ENCODE data around the gene UBE2J2.
A peak's percentile ranks its signal among the peaks of the same experiment; 100 is the strongest.

Gene UBE2J2

DNA sequence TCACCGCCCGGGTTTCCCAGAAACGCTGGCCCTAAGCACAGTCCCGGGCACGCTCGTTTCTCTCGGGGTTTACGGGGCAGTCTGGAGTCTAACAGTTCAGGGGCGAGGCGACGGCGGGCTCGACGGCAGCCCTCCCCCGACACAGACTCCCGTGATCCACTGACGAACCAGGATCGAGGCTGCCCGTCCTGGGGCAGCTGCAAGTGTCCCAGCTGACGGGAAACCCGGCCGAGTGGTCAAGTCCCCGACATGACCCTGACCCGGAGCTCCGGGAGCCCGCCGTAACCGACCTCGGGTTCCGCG is 494 bp downstream of the UBE2J2 start:
- H3K27me3 ChIP-seq (ENCODE audit: control insufficient read depth, insufficient read depth, low read length) = no peaks in the 10 kb centered on the region; the same call in 1 of the 2 replicates
- no peaks in the 10 kb centered on the region for H3K9me3 ChIP-seq (ENCODE audit: control insufficient read depth, insufficient read depth, low read length)
- peak overlapping the region; percentile 77 for H3K27ac ChIP-seq (ENCODE audit: low read depth, low read length)
- no peaks in the 10 kb centered on the region for H3K4me1 ChIP-seq (ENCODE audit: control insufficient read depth, insufficient read depth, low read length)
- H3K4me3 ChIP-seq (ENCODE audit: low read depth, low read length) = peak overlapping the region; percentile 73
- peaks cover 8% of the 10 kb centered on the region for H3K36me3 ChIP-seq (ENCODE audit: control insufficient read depth, insufficient read depth, low read length)
- H3K9ac ChIP-seq (ENCODE audit: low read depth, low read length) = peak overlapping the region; percentile 85

- Histone ChIP-seq H3K9ac (ENCODE audit: low read depth, low read length) (peak overlapping the region; percentile 85), H3K36me3 (ENCODE audit: control insufficient read depth, insufficient read depth, low read length) (peaks cover 13% of the 10 kb centered on the region), H3K27ac (ENCODE audit: low read depth, low read length) (peak overlapping the region; percentile 77)
Observed at GRCh38 chr1:1272341-1273208, 1.1 kb downstream of the UBE2J2 start.

DNA sequence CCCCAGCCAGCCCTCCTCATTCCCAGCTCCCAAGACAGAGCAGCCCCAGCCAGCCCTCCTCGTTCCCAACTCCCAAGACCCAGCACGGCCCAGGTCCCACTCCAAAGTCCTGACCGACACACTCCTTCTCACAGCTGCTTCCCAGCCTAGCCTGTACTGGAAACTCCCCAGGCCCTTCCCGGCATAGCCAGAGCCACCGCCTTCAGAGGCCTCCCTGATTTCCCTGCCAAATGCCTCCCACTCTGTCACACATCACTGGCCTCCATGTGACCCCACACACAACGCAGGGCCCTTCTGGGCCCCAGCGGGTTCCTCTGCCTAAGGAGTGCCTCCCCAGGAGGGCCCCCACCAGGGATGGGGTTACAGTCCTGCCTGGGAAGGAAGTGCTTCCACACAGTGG is 2.8 kb downstream of the UBE2J2 start:
- peaks cover 24% of the 10 kb centered on the region for H3K36me3 ChIP-seq (ENCODE audit: control insufficient read depth, insufficient read depth, low read length)
- H3K27me3 ChIP-seq (ENCODE audit: control insufficient read depth, insufficient read depth, low read length) = no peaks in the 10 kb centered on the region; the same call in 1 of the 2 replicates
- H3K4me3 ChIP-seq (ENCODE audit: low read depth, low read length) = no peak overlapping the region
- no peak overlapping the region for H3K9ac ChIP-seq (ENCODE audit: low read depth, low read length)
- H3K9me3 ChIP-seq (ENCODE audit: control insufficient read depth, insufficient read depth, low read length) = no peaks in the 10 kb centered on the region
- H3K4me1 ChIP-seq (ENCODE audit: control insufficient read depth, insufficient read depth, low read length) = no peaks in the 10 kb centered on the region
- no peak overlapping the region for H3K27ac ChIP-seq (ENCODE audit: low read depth, low read length)

More at GRCh38 chr1:1272341-1273208, 1.1 kb downstream of the UBE2J2 start:
- Histone ChIP-seq H3K9me3 (ENCODE audit: control insufficient read depth, insufficient read depth, low read length) (no peaks in the 10 kb centered on the region), H3K4me3 (ENCODE audit: low read depth, low read length) (peak overlapping the region; percentile 73), H3K27me3 (ENCODE audit: control insufficient read depth, insufficient read depth, low read length) (no peaks in the 10 kb centered on the region; the same call in 1 of the 2 replicates), H3K4me1 (ENCODE audit: control insufficient read depth, insufficient read depth, low read length) (no peaks in the 10 kb centered on the region)

DNA sequence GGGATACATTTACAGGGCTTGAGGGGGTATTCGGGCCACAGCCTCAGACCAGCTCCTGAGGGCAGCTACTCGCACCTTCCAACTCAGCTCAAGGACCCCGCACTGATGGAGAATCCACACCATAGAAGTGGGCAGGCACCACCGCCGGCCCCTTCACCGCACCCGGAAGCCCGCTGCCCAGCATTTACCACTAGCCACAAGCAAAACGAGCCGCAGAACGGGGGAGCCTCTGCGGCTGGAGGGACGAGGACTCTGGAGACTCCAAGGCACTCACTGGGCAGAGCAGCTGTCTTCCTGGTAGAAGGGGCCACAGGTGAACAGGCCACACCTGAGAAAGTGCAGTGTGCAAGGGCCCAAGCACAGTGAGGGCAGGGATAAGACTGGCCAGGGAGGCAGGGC is 5.4 kb downstream of the UBE2J2 start:
- Histone ChIP-seq H3K27ac (ENCODE audit: low read depth, low read length) (no peak overlapping the region), H3K4me3 (ENCODE audit: low read depth, low read length) (no peak overlapping the region), H3K4me1 (ENCODE audit: control insufficient read depth, insufficient read depth, low read length) (no peaks in the 10 kb centered on the region), H3K9ac (ENCODE audit: low read depth, low read length) (no peak overlapping the region), H3K36me3 (ENCODE audit: control insufficient read depth, insufficient read depth, low read length) (peaks cover 48% of the 10 kb centered on the region), H3K9me3 (ENCODE audit: control insufficient read depth, insufficient read depth, low read length) (no peaks in the 10 kb centered on the region), H3K27me3 (ENCODE audit: control insufficient read depth, insufficient read depth, low read length) (no peaks in the 10 kb centered on the region)

GRCh38 chr1:1267488-1268283 is 6.0 kb downstream of the UBE2J2 start:
- peaks cover 54% of the 10 kb centered on the region for H3K36me3 ChIP-seq (ENCODE audit: control insufficient read depth, insufficient read depth, low read length)
- no peak overlapping the region for H3K27ac ChIP-seq (ENCODE audit: low read depth, low read length)
- no peaks in the 10 kb centered on the region for H3K9me3 ChIP-seq (ENCODE audit: control insufficient read depth, insufficient read depth, low read length)

DNA sequence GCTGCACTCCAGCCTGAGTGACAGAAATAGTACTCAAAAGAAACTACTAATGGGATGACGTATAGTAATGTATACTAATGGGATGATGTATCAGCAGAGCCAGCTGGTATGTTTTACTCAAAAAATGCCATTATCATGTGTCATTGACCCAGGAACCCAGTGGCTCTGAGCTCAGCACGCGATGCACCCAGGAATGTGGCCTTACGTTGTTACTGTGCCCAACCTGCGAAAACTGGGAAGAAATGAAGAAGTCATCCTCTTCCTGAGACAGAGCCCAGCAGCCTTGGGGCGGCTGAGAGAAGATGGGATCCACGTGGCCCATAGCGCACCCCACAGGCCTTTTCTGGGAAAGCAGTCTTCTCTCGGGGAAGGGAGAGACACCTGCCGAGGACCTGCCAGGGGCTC is 8.8 kb downstream of the UBE2J2 start:
- peaks cover 66% of the 10 kb centered on the region for H3K36me3 ChIP-seq (ENCODE audit: control insufficient read depth, insufficient read depth, low read length)
- no peaks in the 10 kb centered on the region for H3K27me3 ChIP-seq (ENCODE audit: control insufficient read depth, insufficient read depth, low read length)
- no peaks in the 10 kb centered on the region for H3K9me3 ChIP-seq (ENCODE audit: control insufficient read depth, insufficient read depth, low read length)
- no peaks in the 10 kb centered on the region for H3K4me1 ChIP-seq (ENCODE audit: control insufficient read depth, insufficient read depth, low read length)
- H3K9ac ChIP-seq (ENCODE audit: low read depth, low read length) = no peak overlapping the region
- H3K27ac ChIP-seq (ENCODE audit: low read depth, low read length) = no peak overlapping the region
- H3K4me3 ChIP-seq (ENCODE audit: low read depth, low read length) = no peak overlapping the region

More at GRCh38 chr1:1267488-1268283, 6.0 kb downstream of the UBE2J2 start:
- Histone ChIP-seq H3K4me3 (ENCODE audit: low read depth, low read length) (no peak overlapping the region), H3K27me3 (ENCODE audit: control insufficient read depth, insufficient read depth, low read length) (no peaks in the 10 kb centered on the region), H3K4me1 (ENCODE audit: control insufficient read depth, insufficient read depth, low read length) (no peaks in the 10 kb centered on the region), H3K9ac (ENCODE audit: low read depth, low read length) (no peak overlapping the region)

- H3K4me1 ChIP-seq (ENCODE audit: control insufficient read depth, insufficient read depth, low read length) = no peaks in the 10 kb centered on the region
- no peak overlapping the region for H3K9ac ChIP-seq (ENCODE audit: low read depth, low read length)
- H3K27me3 ChIP-seq (ENCODE audit: control insufficient read depth, insufficient read depth, low read length) = no peaks in the 10 kb centered on the region
- H3K36me3 ChIP-seq (ENCODE audit: control insufficient read depth, insufficient read depth, low read length) = peaks cover 73% of the 10 kb centered on the region
- no peaks in the 10 kb centered on the region for H3K9me3 ChIP-seq (ENCODE audit: control insufficient read depth, insufficient read depth, low read length)
- no peak overlapping the region for H3K4me3 ChIP-seq (ENCODE audit: low read depth, low read length)
- H3K27ac ChIP-seq (ENCODE audit: low read depth, low read length) = no peak overlapping the region
Observed at GRCh38 chr1:1264026-1264425, 9.6 kb downstream of the UBE2J2 start.

GRCh38 chr1:1262758-1263157 is 10.9 kb downstream of the UBE2J2 start:
- H3K9ac ChIP-seq (ENCODE audit: low read depth, low read length) = no peak overlapping the region
- H3K9me3 ChIP-seq (ENCODE audit: control insufficient read depth, insufficient read depth, low read length) = no peaks in the 10 kb centered on the region
- H3K27ac ChIP-seq (ENCODE audit: low read depth, low read length) = no peak overlapping the region
- peaks cover 73% of the 10 kb centered on the region for H3K36me3 ChIP-seq (ENCODE audit: control insufficient read depth, insufficient read depth, low read length)
- no peak overlapping the region for H3K4me3 ChIP-seq (ENCODE audit: low read depth, low read length)
- peaks cover 3% of the 10 kb centered on the region; the same call in 1 of the 2 replicates for H3K4me1 ChIP-seq (ENCODE audit: control insufficient read depth, insufficient read depth, low read length)
- no peaks in the 10 kb centered on the region for H3K27me3 ChIP-seq (ENCODE audit: control insufficient read depth, insufficient read depth, low read length)

- Histone ChIP-seq H3K4me3 (ENCODE audit: low read depth, low read length) (no peak overlapping the region), H3K27me3 (ENCODE audit: control insufficient read depth, insufficient read depth, low read length) (no peaks in the 10 kb centered on the region), H3K9me3 (ENCODE audit: control insufficient read depth, insufficient read depth, low read length) (no peaks in the 10 kb centered on the region), H3K36me3 (ENCODE audit: control insufficient read depth, insufficient read depth, low read length) (peaks cover 67% of the 10 kb centered on the region), H3K4me1 (ENCODE audit: control insufficient read depth, insufficient read depth, low read length) (peaks cover 7% of the 10 kb centered on the region; the same call in 1 of the 2 replicates), H3K27ac (ENCODE audit: low read depth, low read length) (no peak overlapping the region), H3K9ac (ENCODE audit: low read depth, low read length) (no peak overlapping the region)
Observed at GRCh38 chr1:1262071-1262470, 11.6 kb downstream of the UBE2J2 start.

DNA sequence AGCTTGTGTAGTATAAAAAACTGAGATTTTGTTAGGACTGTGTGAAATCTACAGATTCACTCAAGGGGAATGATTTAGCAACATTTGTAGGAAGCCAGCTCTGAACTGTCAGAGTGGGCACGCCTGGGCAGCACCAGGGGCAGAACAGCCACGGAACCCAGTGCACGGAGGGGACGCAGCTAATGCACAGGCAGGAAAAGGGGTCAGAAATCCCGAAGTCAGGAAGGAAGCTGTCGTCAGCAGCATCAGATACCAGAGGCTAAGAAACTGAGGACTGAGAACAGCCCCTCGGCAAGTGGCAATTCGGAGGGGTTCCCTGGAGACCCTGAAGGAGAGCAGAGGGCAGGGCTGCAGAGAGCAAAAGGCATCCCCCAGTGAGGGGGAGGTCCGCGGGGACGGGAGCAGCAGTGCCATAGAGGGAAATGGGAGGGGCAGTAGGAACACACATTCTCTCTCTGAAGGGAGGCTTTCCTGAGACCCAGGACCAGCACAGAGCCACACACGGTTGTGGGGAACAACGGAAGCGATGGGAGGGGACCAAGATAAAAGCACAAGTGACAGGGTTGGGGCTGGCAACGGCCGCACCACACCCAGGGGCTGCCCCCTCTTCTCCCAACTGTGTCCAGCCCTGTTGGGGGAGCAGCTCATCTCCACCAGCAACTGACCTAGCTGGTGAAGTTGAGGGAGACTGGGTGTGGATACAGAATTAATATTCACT is 12.7 kb downstream of the UBE2J2 start:
- no peak overlapping the region for H3K27ac ChIP-seq (ENCODE audit: low read depth, low read length)

More for the DNA sequence above, 12.7 kb downstream of the UBE2J2 start:
- Histone ChIP-seq H3K4me1 (ENCODE audit: control insufficient read depth, insufficient read depth, low read length) (peaks cover 7% of the 10 kb centered on the region; the same call in 1 of the 2 replicates), H3K27me3 (ENCODE audit: control insufficient read depth, insufficient read depth, low read length) (no peaks in the 10 kb centered on the region), H3K4me3 (ENCODE audit: low read depth, low read length) (no peak overlapping the region), H3K36me3 (ENCODE audit: control insufficient read depth, insufficient read depth, low read length) (peaks cover 72% of the 10 kb centered on the region), H3K9ac (ENCODE audit: low read depth, low read length) (no peak overlapping the region), H3K9me3 (ENCODE audit: control insufficient read depth, insufficient read depth, low read length) (no peaks in the 10 kb centered on the region)
